Measurements from ENCODE around the gene EGFLAM. TPM values are rescaled to one million over a fixed set of nuclear protein-coding genes. Genes with fewer than 3 reads are reported as not detected.

EGFLAM gene
- total and polyA plus RNA-seq, 10 of the 15 experiments (the other 5 are each of a cell fraction or from before 2014, with no cell fraction given), result 0.37 TPM; not detected in 9

GRCh38 chr5:38509185-38509584, 250.8 kb downstream of the EGFLAM start (continued):
- no peak for TF ChIP-seq ZBTB40 (IDR thresholded peaks at IDR 0.05; ENCODE audit: borderline replicate concordance)
- no peak for TF ChIP-seq ZBTB33 (IDR thresholded peaks at IDR 0.05)
- no peak for TF ChIP-seq POLR2A (IDR thresholded peaks at IDR 0.05; ENCODE audit: low read depth, low read length)
- no peak for TF ChIP-seq YY1 (IDR thresholded peaks at IDR 0.05; ENCODE audit: low read depth, low read length)
- no peak for TF ChIP-seq TBL1XR1 (IDR thresholded peaks at IDR 0.05; ENCODE audit: low read depth, low read length)
- no peak for TF ChIP-seq SPI1 (IDR thresholded peaks at IDR 0.05; ENCODE audit: borderline replicate concordance, insufficient read depth, low read depth, low read length)
- TF ChIP-seq MEF2A (IDR thresholded peaks at IDR 0.05; ENCODE audit: insufficient read depth, low read depth, low read length), result no peak
- no peak for TF ChIP-seq CBX5 (IDR thresholded peaks at IDR 0.05; ENCODE audit: low read depth)

Small RNA genes within 50 kb of the gene (small RNA-seq; reads per million reads assigned to genes)
- gene AC091839.1, result not detected

Measured in GM12878 (cell line).